HEK293 (cell line): ENCODE measurements around the gene MAGI1.

Experiments used
- CTCF ChIA-PET: fragments of 350-600 bp; formaldehyde crosslinking; extraction: SDS; loops from one replicate; lab custom pipeline; 2021; ENCODE audit warnings: antibody characterized with exemption; lab: Yijun Ruan, JAX
- POLR2A ChIA-PET: fragments of 300-600 bp; formaldehyde crosslinking; extraction: SDS; loops from one replicate; lab custom pipeline; 2020; ENCODE audit warnings: antibody characterized with exemption, inconsistent platforms; lab: Yijun Ruan, JAX
- H3K27ac ChIP-seq: fragments of 200-500 bp; sonication (Bioruptor generic); 2 replicates; pipeline ENCODE4 v1.5.1; 2014; ENCODE audit warnings: low read depth, low read length, control low read depth, inconsistent platforms; ENCODE audit errors: extremely low read depth
- H3K36me3 ChIP-seq, 2 experiments: fragments of 200-500 bp in 1 of 2; sonication (Bioruptor generic) in 1 of 2; 1 replicate in 1 of 2; 2 replicates in 1 of 2; pipeline ENCODE4 v1.5.1; 2014 to 2017; ENCODE audit warnings: inconsistent platforms in 2 of 2, low read length in 2 of 2; ENCODE audit not compliant: control insufficient read depth in 2 of 2, insufficient read depth in 1 of 2
- H3K4me1 ChIP-seq: fragments of 200-500 bp; sonication (Bioruptor generic); 2 replicates; pipeline ENCODE4 v1.5.1; 2014; ENCODE audit warnings: mild to moderate bottlenecking, low read length, inconsistent platforms; ENCODE audit not compliant: control insufficient read depth, insufficient read depth
- H3K4me3 ChIP-seq: 2 replicates; pipeline ENCODE4 v1.5.1; 2011; ENCODE audit warnings: low read depth, mild to moderate bottlenecking, control low read depth, low read length, moderate library complexity
- H3K9me3 ChIP-seq: fragments of 200-500 bp; sonication (Bioruptor generic); 2 replicates; pipeline ENCODE4 v1.5.1; 2014; ENCODE audit warnings: low read depth, low read length, inconsistent platforms; ENCODE audit not compliant: control insufficient read depth, insufficient read depth
- GLIS1 ChIP-seq: fragments of 450-650 bp; formaldehyde crosslinking; IDR thresholded peaks from 2 replicates; pipeline ENCODE4 v1.5.1; 2016; ENCODE audit warnings: missing biosample characterization, missing genetic modification characterization
- GLIS2 ChIP-seq: fragments of 450-650 bp; formaldehyde crosslinking; IDR thresholded peaks from 2 replicates; pipeline ENCODE4 v1.5.1; 2016; ENCODE audit warnings: missing biosample characterization, missing genetic modification characterization
- PRDM2 ChIP-seq: fragments of 450-650 bp; formaldehyde crosslinking; IDR thresholded peaks from 2 replicates; pipeline ENCODE4 v1.5.1; 2016; ENCODE audit warnings: missing biosample characterization, missing genetic modification characterization, borderline replicate concordance
- TRIM28 ChIP-seq: IDR thresholded peaks from 2 replicates; pipeline ENCODE4 v1.6.1; 2011; ENCODE audit warnings: low read length, control low read depth, borderline replicate concordance
- ZBTB21 ChIP-seq: fragments of 450-650 bp; formaldehyde crosslinking; IDR thresholded peaks from 2 replicates; pipeline ENCODE4 v1.5.1; 2017; ENCODE audit warnings: missing biosample characterization, missing genetic modification characterization
- ZEB2 ChIP-seq: fragments of 450-650 bp; formaldehyde crosslinking; IDR thresholded peaks from 2 replicates; pipeline ENCODE4 v1.5.1; 2016; ENCODE audit warnings: missing biosample characterization, missing genetic modification characterization
- ZNF138 ChIP-seq: fragments of 450-650 bp; formaldehyde crosslinking; IDR thresholded peaks from 2 replicates; pipeline ENCODE4 v1.5.1; 2016; ENCODE audit warnings: missing biosample characterization, missing genetic modification characterization, borderline replicate concordance
- ZNF169 ChIP-seq: fragments of 450-650 bp; formaldehyde crosslinking; IDR thresholded peaks from 2 replicates; pipeline ENCODE4 v1.5.1; 2016; ENCODE audit warnings: missing biosample characterization, missing genetic modification characterization
- ZNF175 ChIP-seq: fragments of 450-650 bp; formaldehyde crosslinking; IDR thresholded peaks from 2 replicates; pipeline ENCODE4 v1.5.1; 2016; ENCODE audit warnings: missing biosample characterization, missing genetic modification characterization
- ZNF202 ChIP-seq: fragments of 450-650 bp; formaldehyde crosslinking; IDR thresholded peaks from 2 replicates; pipeline ENCODE4 v1.5.1; 2016; ENCODE audit warnings: missing biosample characterization, missing genetic modification characterization, borderline replicate concordance
- ZNF24 ChIP-seq: fragments of 450-650 bp; formaldehyde crosslinking; IDR thresholded peaks from 2 replicates; pipeline ENCODE4 v1.5.1; 2016; ENCODE audit warnings: missing biosample characterization, missing genetic modification characterization
- ZNF248 ChIP-seq: fragments of 450-650 bp; formaldehyde crosslinking; IDR thresholded peaks from 2 replicates; pipeline ENCODE4 v1.5.1; 2017; ENCODE audit warnings: missing biosample characterization, missing genetic modification characterization
- ZNF473 ChIP-seq: fragments of 450-650 bp; formaldehyde crosslinking; IDR thresholded peaks from 2 replicates; pipeline ENCODE4 v1.5.1; 2017; ENCODE audit warnings: missing biosample characterization, missing genetic modification characterization
- ZNF48 ChIP-seq: fragments of 450-650 bp; formaldehyde crosslinking; IDR thresholded peaks from 2 replicates; pipeline ENCODE4 v1.5.1; 2016; ENCODE audit warnings: missing biosample characterization, missing genetic modification characterization
- ZNF560 ChIP-seq: fragments of 450-650 bp; formaldehyde crosslinking; IDR thresholded peaks from 2 replicates; pipeline ENCODE4 v1.5.1; 2017; ENCODE audit warnings: missing biosample characterization, missing genetic modification characterization, borderline replicate concordance
- ZNF623 ChIP-seq: fragments of 450-650 bp; formaldehyde crosslinking; IDR thresholded peaks from 2 replicates; pipeline ENCODE4 v1.5.1; 2016; ENCODE audit warnings: missing biosample characterization, missing genetic modification characterization
- ZNF624 ChIP-seq: fragments of 450-650 bp; formaldehyde crosslinking; IDR thresholded peaks from 2 replicates; pipeline ENCODE4 v1.5.1; 2017; ENCODE audit warnings: missing biosample characterization, missing genetic modification characterization
- ZNF626 ChIP-seq: fragments of 450-650 bp; sonication (Bioruptor Pico); formaldehyde crosslinking; IDR thresholded peaks from 2 replicates; pipeline ENCODE4 v1.5.1; 2018; ENCODE audit warnings: missing biosample characterization, missing genetic modification characterization, inconsistent platforms
- ZNF677 ChIP-seq: fragments of 450-650 bp; IDR thresholded peaks from 2 replicates; pipeline ENCODE4 v1.5.0; 2018; ENCODE audit warnings: missing biosample characterization, mild to moderate bottlenecking, missing genetic modification characterization, moderate library complexity
- ZNF792 ChIP-seq: fragments of 450-650 bp; formaldehyde crosslinking; IDR thresholded peaks from 2 replicates; pipeline ENCODE4 v1.5.1; 2016; ENCODE audit warnings: missing biosample characterization, missing genetic modification characterization
- ZNF837 ChIP-seq: fragments of 450-650 bp; formaldehyde crosslinking; IDR thresholded peaks from 2 replicates; pipeline ENCODE4 v1.5.1; 2016; ENCODE audit warnings: missing biosample characterization, missing genetic modification characterization
- ZSCAN23 ChIP-seq: fragments of 450-650 bp; formaldehyde crosslinking; IDR thresholded peaks from 2 replicates; pipeline ENCODE4 v1.5.1; 2016; ENCODE audit warnings: missing biosample characterization, missing genetic modification characterization
- ZXDB ChIP-seq: fragments of 450-650 bp; formaldehyde crosslinking; IDR thresholded peaks from 2 replicates; pipeline ENCODE4 v1.5.1; 2016; ENCODE audit warnings: missing biosample characterization, missing genetic modification characterization

The MAGI1 gene

GRCh38 chr3:65607101-65607500 is 431.6 kb downstream of the MAGI1 start:
- ChIA-PET POLR2A (no interaction called here), CTCF (no interaction called here)
- no peak for TF ChIP-seq ZNF248
- TF ChIP-seq ZNF138 (tag by site-specific recombination) = no peak
- no peak for TF ChIP-seq ZNF626 (tag by site-specific recombination)
- TF ChIP-seq GLIS1 = no peak
- TF ChIP-seq ZNF792 = no peak
- TF ChIP-seq ZNF560 (tag by site-specific recombination) = no peak
- Histone ChIP-seq H3K4me1 (no peaks in the 10 kb centered on the region), H3K4me3 (no peak overlapping the region), H3K27ac (no peak overlapping the region), H3K36me3 (no peaks in the 10 kb centered on the region), H3K9me3 (no peaks in the 10 kb centered on the region)

GRCh38 chr3:65605876-65606432 is 432.8 kb downstream of the MAGI1 start:
- ChIA-PET POLR2A (no interaction called here), CTCF (no interaction called here)
- TF ChIP-seq PRDM2 (no peak), ZNF175 (tag by site-specific recombination) (no peak), ZNF473 (tag by site-specific recombination) (no peak), ZNF837 (no peak), ZSCAN23 (tag by site-specific recombination) (no peak), GLIS2 (tag by site-specific recombination) (no peak), ZNF623 (no peak), ZNF169 (tag by site-specific recombination) (no peak), ZNF24 (tag by site-specific recombination) (no peak), ZXDB (no peak), ZBTB21 (tag by site-specific recombination) (no peak), ZNF677 (no peak), ZEB2 (tag by site-specific recombination) (no peak), TRIM28 (no peak), ZNF202 (tag by site-specific recombination) (no peak), ZNF48 (no peak), ZNF624 (tag by site-specific recombination) (no peak)
- no peaks in the 10 kb centered on the region for H3K36me3 ChIP-seq
- H3K4me1 ChIP-seq = no peaks in the 10 kb centered on the region
- no peaks in the 10 kb centered on the region for H3K9me3 ChIP-seq
- no peak overlapping the region for H3K27ac ChIP-seq
- no peak overlapping the region for H3K4me3 ChIP-seq
